ENCODE measurements around the gene DYRK1A. TPM values are rescaled to one million over a fixed set of nuclear protein-coding genes. Genes with fewer than 3 reads are reported as not detected.

Gene DYRK1A
- total and polyA plus RNA-seq, 2 donors from 2014 or later: 14.5 to 78.0 TPM

DNA sequence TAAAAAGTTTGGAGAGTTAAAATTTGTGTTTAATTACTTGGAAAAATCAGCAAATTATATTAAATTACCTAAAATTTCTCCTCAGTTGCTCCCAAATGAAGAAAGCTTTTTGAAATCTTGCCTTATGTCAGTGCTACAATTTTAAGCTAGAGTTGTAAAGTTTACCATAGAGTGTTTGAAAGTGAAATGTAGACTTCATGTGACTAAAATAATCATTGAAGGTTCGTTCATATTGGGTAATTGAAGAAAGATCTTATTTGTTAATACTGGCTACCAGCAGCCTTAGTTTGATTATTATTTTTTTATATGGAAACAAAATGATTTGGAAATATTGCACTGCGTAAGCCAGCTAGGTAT, 4.4 kb downstream of the DYRK1A start:
- no peak for FAIRE-seq
- Histone ChIP-seq H3K4me3 (ENCODE audit: low read length in 3 of 3) (no peak overlapping the region), H3K4me1 (ENCODE audit: control insufficient read depth in 2 of 3, insufficient read depth in 2 of 3, low read depth in 1 of 3, low read length in 3 of 3) (peaks cover 5 to 18% (median 16%) of the 10 kb centered on the region in 3 donors), H3K9ac (ENCODE audit: low read length in 3 of 3) (no peak overlapping the region), H3K36me3 (ENCODE audit: control insufficient read depth in 2 of 3, insufficient read depth in 3 of 3, low read length in 3 of 3) (no peaks in the 10 kb centered on the region), H3K27me3 (ENCODE audit: control insufficient read depth, insufficient read depth, low read length) (no peaks in the 10 kb centered on the region), H3K9me3 (ENCODE audit: control insufficient read depth in 2 of 3, insufficient read depth in 1 of 3, low read length in 3 of 3) (no peaks in the 10 kb centered on the region), H3K27ac (ENCODE audit: low read depth in 2 of 2, low read length in 2 of 2) (peak overlapping the region in 1 of 2 donors; percentile 33)
- DNase-seq: no peak
- TF ChIP-seq, protein P1, sequence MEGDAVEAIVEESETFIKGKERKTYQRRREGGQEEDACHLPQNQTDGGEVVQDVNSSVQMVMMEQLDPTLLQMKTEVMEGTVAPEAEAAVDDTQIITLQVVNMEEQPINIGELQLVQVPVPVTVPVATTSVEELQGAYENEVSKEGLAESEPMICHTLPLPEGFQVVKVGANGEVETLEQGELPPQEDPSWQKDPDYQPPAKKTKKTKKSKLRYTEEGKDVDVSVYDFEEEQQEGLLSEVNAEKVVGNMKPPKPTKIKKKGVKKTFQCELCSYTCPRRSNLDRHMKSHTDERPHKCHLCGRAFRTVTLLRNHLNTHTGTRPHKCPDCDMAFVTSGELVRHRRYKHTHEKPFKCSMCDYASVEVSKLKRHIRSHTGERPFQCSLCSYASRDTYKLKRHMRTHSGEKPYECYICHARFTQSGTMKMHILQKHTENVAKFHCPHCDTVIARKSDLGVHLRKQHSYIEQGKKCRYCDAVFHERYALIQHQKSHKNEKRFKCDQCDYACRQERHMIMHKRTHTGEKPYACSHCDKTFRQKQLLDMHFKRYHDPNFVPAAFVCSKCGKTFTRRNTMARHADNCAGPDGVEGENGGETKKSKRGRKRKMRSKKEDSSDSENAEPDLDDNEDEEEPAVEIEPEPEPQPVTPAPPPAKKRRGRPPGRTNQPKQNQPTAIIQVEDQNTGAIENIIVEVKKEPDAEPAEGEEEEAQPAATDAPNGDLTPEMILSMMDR (IDR thresholded peaks at IDR 0.05; ENCODE audit: borderline replicate concordance, extremely low read depth, insufficient read depth): no peak
- intact Hi-C loops (cut with DNase I): no loop called here

DNA sequence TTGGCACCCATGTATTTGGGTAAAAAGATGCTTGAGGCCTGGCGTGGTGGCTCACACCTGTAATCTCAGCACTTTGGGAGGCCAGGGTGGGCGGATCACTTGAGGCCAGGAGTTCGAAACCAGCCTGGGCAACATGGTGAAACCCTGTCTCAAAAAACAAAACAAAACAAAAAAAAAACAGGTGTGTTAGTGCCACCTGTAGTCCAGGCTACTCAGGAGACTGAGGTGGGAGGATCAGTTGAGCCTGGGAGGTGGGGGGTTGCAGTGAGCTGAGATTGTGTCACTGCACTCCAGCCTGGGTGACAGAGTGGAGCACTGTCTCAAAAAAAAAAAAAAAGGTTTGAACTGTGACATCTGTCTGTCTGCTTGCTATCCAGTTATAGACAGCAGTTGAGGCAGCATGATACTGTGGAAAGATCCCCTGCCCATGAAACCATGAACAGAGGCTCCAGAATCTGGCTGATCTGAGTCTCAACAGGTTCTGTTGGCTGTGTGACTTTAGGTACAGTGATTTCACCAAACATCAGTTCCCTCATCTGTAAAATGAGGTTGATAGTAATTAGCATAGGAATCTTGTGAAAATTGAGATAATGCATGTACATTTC, 5.7 kb downstream of the DYRK1A start:
- Histone ChIP-seq H3K9me3 (ENCODE audit: control insufficient read depth in 2 of 3, insufficient read depth in 1 of 3, low read length in 3 of 3) (no peaks in the 10 kb centered on the region), H3K36me3 (ENCODE audit: control insufficient read depth in 2 of 3, insufficient read depth in 3 of 3, low read length in 3 of 3) (no peaks in the 10 kb centered on the region), H3K4me1 (ENCODE audit: control insufficient read depth in 2 of 3, insufficient read depth in 2 of 3, low read depth in 1 of 3, low read length in 3 of 3) (peaks cover 5 to 21% (median 16%) of the 10 kb centered on the region in 3 donors), H3K9ac (ENCODE audit: low read length in 3 of 3) (no peak overlapping the region), H3K27ac (ENCODE audit: low read depth in 2 of 2, low read length in 2 of 2) (no peak overlapping the region), H3K4me3 (ENCODE audit: low read length in 3 of 3) (no peak overlapping the region), H3K27me3 (ENCODE audit: control insufficient read depth, insufficient read depth, low read length) (no peaks in the 10 kb centered on the region)
- FAIRE-seq (no peak), DNase-seq (no peak)
- TF ChIP-seq, protein P1 (IDR thresholded peaks at IDR 0.05; ENCODE audit: borderline replicate concordance, extremely low read depth, insufficient read depth): no peak
- intact Hi-C loops (cut with DNase I): no loop called here

DNA sequence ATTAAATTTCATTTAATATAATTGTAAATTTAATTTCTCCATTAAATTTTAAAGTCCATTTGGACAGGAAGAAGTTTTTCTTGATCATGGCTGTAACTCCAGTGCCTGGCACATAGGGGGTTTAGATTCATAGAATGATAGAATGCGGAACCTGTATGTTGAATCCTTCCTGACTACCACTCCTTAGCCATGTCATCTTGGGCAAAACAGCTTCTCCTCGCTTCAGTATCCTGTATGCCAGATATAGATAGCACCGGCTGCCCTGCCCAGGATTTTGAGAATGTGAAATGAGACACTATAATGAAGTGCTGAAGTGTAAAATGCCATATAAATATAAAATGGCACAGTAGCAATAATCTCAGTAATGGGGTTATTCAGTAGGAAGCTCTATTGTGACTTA, 6.4 kb downstream of the DYRK1A start:
- Histone ChIP-seq H3K36me3 (ENCODE audit: control insufficient read depth in 2 of 3, insufficient read depth in 3 of 3, low read length in 3 of 3) (no peaks in the 10 kb centered on the region), H3K4me1 (ENCODE audit: control insufficient read depth in 2 of 3, insufficient read depth in 2 of 3, low read depth in 1 of 3, low read length in 3 of 3) (peaks cover 5 to 21% (median 16%) of the 10 kb centered on the region in 3 donors), H3K27ac (ENCODE audit: low read depth in 2 of 2, low read length in 2 of 2) (no peak overlapping the region), H3K4me3 (ENCODE audit: low read length in 3 of 3) (no peak overlapping the region), H3K27me3 (ENCODE audit: control insufficient read depth, insufficient read depth, low read length) (no peaks in the 10 kb centered on the region), H3K9ac (ENCODE audit: low read length in 3 of 3) (no peak overlapping the region), H3K9me3 (ENCODE audit: control insufficient read depth in 2 of 3, insufficient read depth in 1 of 3, low read length in 3 of 3) (no peaks in the 10 kb centered on the region)
- intact Hi-C loops (cut with DNase I): no loop called here
- DNase-seq (no peak), FAIRE-seq (no peak)
- TF ChIP-seq, protein P1 (IDR thresholded peaks at IDR 0.05; ENCODE audit: borderline replicate concordance, extremely low read depth, insufficient read depth): no peak

DNA sequence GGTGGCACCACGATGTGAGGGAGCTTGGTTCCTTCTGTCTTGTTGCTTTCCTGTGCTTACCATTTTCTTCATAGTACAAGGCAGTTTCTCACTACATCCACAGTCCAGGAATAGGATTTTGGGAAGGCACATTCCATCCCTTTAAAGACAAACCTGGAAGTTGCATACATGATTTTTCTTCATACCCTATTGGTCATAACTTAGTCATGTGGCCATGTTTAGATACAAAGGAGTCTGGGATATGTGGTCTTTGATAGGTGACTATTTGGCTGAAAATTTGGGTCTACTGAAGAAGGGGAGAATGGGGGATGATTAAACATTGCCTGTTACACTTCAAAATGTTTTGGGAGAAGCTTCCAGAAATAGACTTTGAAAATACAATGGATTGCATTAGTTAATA, 7.0 kb downstream of the DYRK1A start:
- no peaks in the 10 kb centered on the region for H3K9me3 ChIP-seq (ENCODE audit: control insufficient read depth in 2 of 3, insufficient read depth in 1 of 3, low read length in 3 of 3)
- no peak for FAIRE-seq
- no peaks in the 10 kb centered on the region for H3K27me3 ChIP-seq (ENCODE audit: control insufficient read depth, insufficient read depth, low read length)
- intact Hi-C loops (cut with DNase I): no loop called here
- no peak overlapping the region for H3K9ac ChIP-seq (ENCODE audit: low read length in 3 of 3)
- no peak overlapping the region for H3K4me3 ChIP-seq (ENCODE audit: low read length in 3 of 3)
- no peak for DNase-seq
- TF ChIP-seq, protein P1 (IDR thresholded peaks at IDR 0.05; ENCODE audit: borderline replicate concordance, extremely low read depth, insufficient read depth): no peak
- H3K27ac ChIP-seq (ENCODE audit: low read depth in 2 of 2, low read length in 2 of 2): no peak overlapping the region
- no peaks in the 10 kb centered on the region for H3K36me3 ChIP-seq (ENCODE audit: control insufficient read depth in 2 of 3, insufficient read depth in 3 of 3, low read length in 3 of 3)
- peaks cover 5 to 21% (median 16%) of the 10 kb centered on the region in 3 donors for H3K4me1 ChIP-seq (ENCODE audit: control insufficient read depth in 2 of 3, insufficient read depth in 2 of 3, low read depth in 1 of 3, low read length in 3 of 3)

All from kidney (tissue), 14 donors.